WTC11 (cell line): ENCODE results near the gene MN1. TPM values are rescaled to one million over a fixed set of nuclear protein-coding genes. Genes with fewer than 3 reads are reported as not detected.

Source experiments
- ATAC-seq: fragments of 200-7000 bp; cut with Tn5 transposase; 2 replicates; pipeline ENCODE4 v1.10.0; 2021; ENCODE audit warnings: mild to moderate bottlenecking, moderate library complexity
- CTCF ChIA-PET: fragments of 300-600 bp; sonication (Branson Sonifier 250); formaldehyde crosslinking; loops from one replicate; lab custom pipeline; 2021; ENCODE audit warnings: antibody characterized with exemption; lab: Charles Lee
- POLR2A ChIA-PET: fragments of 350-600 bp; sonication (Branson Sonifier 250); formaldehyde crosslinking; loops from one replicate; lab custom pipeline; 2021; ENCODE audit warnings: antibody characterized with exemption; lab: Charles Lee
- DNase-seq: peaks from one replicate; pipeline ENCODE4 v3.0.0; 2021; ENCODE audit warnings: low spot score
- H3K27ac Mint-ChIP-seq: 2 replicates; pipeline ENCODE4 v1.8.0; 2021; ENCODE audit warnings: mixed read lengths
- H3K27me3 Mint-ChIP-seq: 2 replicates; pipeline ENCODE4 v1.8.0; 2021; ENCODE audit warnings: low read depth, mild to moderate bottlenecking, moderate library complexity, mixed read lengths
- H3K36me3 Mint-ChIP-seq: 2 replicates; pipeline ENCODE4 v1.8.0; 2021; ENCODE audit warnings: mixed read lengths
- H3K4me1 Mint-ChIP-seq: 2 replicates; pipeline ENCODE4 v1.8.0; 2022; ENCODE audit warnings: mixed read lengths
- H3K4me3 Mint-ChIP-seq: 2 replicates; pipeline ENCODE4 v1.8.0; 2021; ENCODE audit warnings: mild to moderate bottlenecking, moderate library complexity, mixed read lengths
- H3K9me3 Mint-ChIP-seq: 2 replicates; pipeline ENCODE4 v1.8.0; 2021; ENCODE audit warnings: mixed read lengths
- ARID4B ChIP-seq: sonication (generic); formaldehyde crosslinking; IDR thresholded peaks from 2 replicates; pipeline ENCODE4 v1.8.0; 2023; ENCODE audit warnings: missing genetic modification reagents, mild to moderate bottlenecking, borderline replicate concordance
- CREB1 ChIP-seq: sonication (generic); formaldehyde crosslinking; IDR thresholded peaks from 2 replicates; pipeline ENCODE4 v1.8.0; 2023; ENCODE audit warnings: mild to moderate bottlenecking, missing genetic modification reagents
- ERG ChIP-seq: fragments of 250-450 bp; sonication (Bioruptor Pico); IDR thresholded peaks from 2 replicates; pipeline ENCODE4 v1.8.0; 2021; ENCODE audit warnings: mild to moderate bottlenecking
- ESRRA ChIP-seq: sonication (generic); formaldehyde crosslinking; IDR thresholded peaks from 2 replicates; pipeline ENCODE4 v1.8.1; 2022; ENCODE audit warnings: mild to moderate bottlenecking, missing genetic modification reagents, borderline replicate concordance
- FOXK1 ChIP-seq: sonication (generic); formaldehyde crosslinking; IDR thresholded peaks from 2 replicates; pipeline ENCODE4 v1.8.0; 2022; ENCODE audit warnings: mild to moderate bottlenecking, moderate library complexity, missing genetic modification reagents
- FOXP1 ChIP-seq: sonication (generic); formaldehyde crosslinking; IDR thresholded peaks from 2 replicates; pipeline ENCODE4 v1.8.0; 2022; ENCODE audit warnings: missing genetic modification reagents, mild to moderate bottlenecking, moderate library complexity, borderline replicate concordance
- GRHL2 ChIP-seq: fragments of 250-450 bp; sonication (Bioruptor Pico); IDR thresholded peaks from 2 replicates; pipeline ENCODE4 v1.8.0; 2022; ENCODE audit warnings: mild to moderate bottlenecking, moderate library complexity; ENCODE audit not compliant: insufficient replicate concordance, severe bottlenecking
- GTF2I ChIP-seq: fragments of 250-450 bp; sonication (Bioruptor Pico); conservative IDR thresholded peaks from 2 replicates; pipeline ENCODE4 v1.4.0; 2021; ENCODE audit warnings: mild to moderate bottlenecking
- IRF2 ChIP-seq: sonication (generic); formaldehyde crosslinking; IDR thresholded peaks from 2 replicates; pipeline ENCODE4 v1.8.0; 2022; ENCODE audit warnings: low read depth, missing genetic modification reagents, borderline replicate concordance
- JUN ChIP-seq: sonication (generic); formaldehyde crosslinking; IDR thresholded peaks from 2 replicates; pipeline ENCODE4 v1.8.0; 2023; ENCODE audit warnings: mild to moderate bottlenecking, missing genetic modification reagents
- USF1 ChIP-seq: sonication (generic); formaldehyde crosslinking; IDR thresholded peaks from 2 replicates; pipeline ENCODE4 v1.8.0; 2022; ENCODE audit warnings: mild to moderate bottlenecking, missing genetic modification reagents
- ZBTB21 ChIP-seq: sonication (generic); formaldehyde crosslinking; IDR thresholded peaks from 2 replicates; pipeline ENCODE4 v1.8.1; 2023; ENCODE audit warnings: mild to moderate bottlenecking, missing genetic modification reagents, borderline replicate concordance
- ZNF232 ChIP-seq: sonication (generic); formaldehyde crosslinking; IDR thresholded peaks from 2 replicates; pipeline ENCODE4 v1.8.0; 2022; ENCODE audit warnings: mild to moderate bottlenecking, missing genetic modification reagents
- ZNF416 ChIP-seq: fragments of 250-450 bp; sonication (Bioruptor Pico); IDR thresholded peaks from 2 replicates; pipeline ENCODE4 v1.9.0; 2021; ENCODE audit warnings: mild to moderate bottlenecking, inconsistent platforms
- total RNA-seq: library from RNA; stranded (reverse); gene quantifications from 3 replicates; pipeline ENCODE4 v1.2.3, GENCODE V29; 2021
- TF ChIP-seq, protein P1 (sequence below): fragments of 250-450 bp; sonication (Bioruptor Pico); conservative IDR thresholded peaks from 2 replicates; pipeline ENCODE4 v1.9.0; 2021; ENCODE audit warnings: mild to moderate bottlenecking
- TF ChIP-seq, protein P2 (sequence below): sonication (generic); formaldehyde crosslinking; IDR thresholded peaks from 2 replicates; pipeline ENCODE4 v1.8.0; 2022; ENCODE audit warnings: mild to moderate bottlenecking, missing genetic modification reagents
- TF ChIP-seq, protein P3 (sequence below): fragments of 250-450 bp; sonication (Bioruptor Pico); IDR thresholded peaks from 2 replicates; pipeline ENCODE4 v1.9.0; 2021; ENCODE audit warnings: moderate library complexity, mild to moderate bottlenecking, inconsistent platforms, borderline replicate concordance
- TF ChIP-seq, protein P4 (sequence below): sonication (generic); formaldehyde crosslinking; IDR thresholded peaks from 2 replicates; pipeline ENCODE4 v1.8.1; 2023; ENCODE audit warnings: mild to moderate bottlenecking, missing genetic modification reagents, moderate library complexity
- TF ChIP-seq, protein P5 (sequence below): fragments of 250-450 bp; sonication (Bioruptor Pico); IDR thresholded peaks from 2 replicates; pipeline ENCODE4 v2.1.2; 2022; ENCODE audit warnings: mild to moderate bottlenecking, moderate library complexity

The MN1 gene
- total RNA-seq, 1 experiment from 2014 or later = 21.3 TPM

GRCh38 chr22:27808451-27809225 is 7.1 kb upstream of the MN1 start:
- no peak for ATAC-seq
- H3K36me3 Mint-ChIP-seq = no peaks in the 10 kb centered on the region
- ChIA-PET CTCF (interaction anchor here (0.6 to 1.0 kb wide), 11 partner anchors 8 to 392 kb away, joined by 3 to 5 read pairs (median 3); no protein-coding TSS in a partner anchor), POLR2A (no interaction called here)
- no peak for DNase-seq
- peaks cover 31% of the 10 kb centered on the region for H3K4me1 Mint-ChIP-seq
- H3K4me3 Mint-ChIP-seq = no peak overlapping the region
- no peaks in the 10 kb centered on the region for H3K9me3 Mint-ChIP-seq
- peaks cover 18% of the 10 kb centered on the region for H3K27me3 Mint-ChIP-seq
- H3K27ac Mint-ChIP-seq = no peak overlapping the region
- TF ChIP-seq, protein P1, sequence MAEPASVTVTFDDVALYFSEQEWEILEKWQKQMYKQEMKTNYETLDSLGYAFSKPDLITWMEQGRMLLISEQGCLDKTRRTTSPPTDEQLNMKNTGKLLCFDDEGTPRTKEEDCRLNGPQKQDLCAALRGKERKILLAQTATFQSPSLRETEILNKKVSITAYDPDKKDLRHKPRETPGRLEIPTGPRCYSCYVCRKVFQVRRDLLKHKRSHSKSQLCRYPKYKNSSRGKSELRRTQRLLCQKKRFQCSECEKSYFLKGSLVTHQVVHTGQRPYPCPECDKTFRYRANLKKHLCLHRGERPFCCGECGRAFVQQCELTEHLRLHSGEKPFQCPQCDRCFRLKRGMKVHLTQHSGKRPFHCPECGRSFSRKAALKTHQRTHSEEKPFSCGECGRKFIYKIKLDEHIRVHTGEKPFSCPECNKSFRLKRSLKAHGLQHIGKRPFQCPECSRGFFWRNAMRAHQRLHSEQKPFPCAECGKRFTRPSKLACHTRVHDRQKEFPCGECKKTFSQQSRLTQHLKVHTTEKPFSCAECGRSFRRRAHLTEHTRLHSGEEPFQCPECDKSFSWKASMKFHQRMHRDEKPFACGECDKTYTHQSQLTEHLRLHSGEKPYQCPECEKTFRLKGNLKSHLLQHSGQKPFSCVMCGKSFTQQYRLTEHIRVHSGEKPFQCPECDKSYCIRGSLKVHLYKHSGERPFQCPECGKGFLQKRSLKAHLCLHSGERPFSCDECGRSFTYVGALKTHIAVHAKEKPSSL (CRISPR knock-in tag) = no peak
- TF ChIP-seq ZNF232 (CRISPR knock-in tag) (no peak), ZNF416 (CRISPR knock-in tag) (no peak), GRHL2 (no peak), GTF2I (no peak), USF1 (CRISPR knock-in tag) (no peak), FOXP1 (no peak), JUN (CRISPR knock-in tag) (no peak), ZBTB21 (CRISPR knock-in tag) (no peak), ARID4B (CRISPR knock-in tag) (no peak), IRF2 (CRISPR knock-in tag) (no peak), CREB1 (no peak), ESRRA (CRISPR knock-in tag) (no peak), ERG (CRISPR knock-in tag) (no peak), FOXK1 (CRISPR knock-in tag) (no peak)
- TF ChIP-seq, protein P2, sequence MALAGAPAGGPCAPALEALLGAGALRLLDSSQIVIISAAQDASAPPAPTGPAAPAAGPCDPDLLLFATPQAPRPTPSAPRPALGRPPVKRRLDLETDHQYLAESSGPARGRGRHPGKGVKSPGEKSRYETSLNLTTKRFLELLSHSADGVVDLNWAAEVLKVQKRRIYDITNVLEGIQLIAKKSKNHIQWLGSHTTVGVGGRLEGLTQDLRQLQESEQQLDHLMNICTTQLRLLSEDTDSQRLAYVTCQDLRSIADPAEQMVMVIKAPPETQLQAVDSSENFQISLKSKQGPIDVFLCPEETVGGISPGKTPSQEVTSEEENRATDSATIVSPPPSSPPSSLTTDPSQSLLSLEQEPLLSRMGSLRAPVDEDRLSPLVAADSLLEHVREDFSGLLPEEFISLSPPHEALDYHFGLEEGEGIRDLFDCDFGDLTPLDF (CRISPR knock-in tag) = no peak
- TF ChIP-seq, protein P3, sequence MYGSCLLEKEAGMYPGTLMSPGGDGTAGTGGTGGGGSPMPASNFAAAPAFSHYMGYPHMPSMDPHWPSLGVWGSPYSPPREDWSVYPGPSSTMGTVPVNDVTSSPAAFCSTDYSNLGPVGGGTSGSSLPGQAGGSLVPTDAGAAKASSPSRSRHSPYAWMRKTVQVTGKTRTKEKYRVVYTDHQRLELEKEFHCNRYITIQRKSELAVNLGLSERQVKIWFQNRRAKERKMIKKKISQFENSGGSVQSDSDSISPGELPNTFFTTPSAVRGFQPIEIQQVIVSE (CRISPR knock-in tag) = no peak
- TF ChIP-seq, protein P4, sequence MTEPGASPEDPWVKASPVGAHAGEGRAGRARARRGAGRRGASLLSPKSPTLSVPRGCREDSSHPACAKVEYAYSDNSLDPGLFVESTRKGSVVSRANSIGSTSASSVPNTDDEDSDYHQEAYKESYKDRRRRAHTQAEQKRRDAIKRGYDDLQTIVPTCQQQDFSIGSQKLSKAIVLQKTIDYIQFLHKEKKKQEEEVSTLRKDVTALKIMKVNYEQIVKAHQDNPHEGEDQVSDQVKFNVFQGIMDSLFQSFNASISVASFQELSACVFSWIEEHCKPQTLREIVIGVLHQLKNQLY (CRISPR knock-in tag) = no peak
- TF ChIP-seq, protein P5, sequence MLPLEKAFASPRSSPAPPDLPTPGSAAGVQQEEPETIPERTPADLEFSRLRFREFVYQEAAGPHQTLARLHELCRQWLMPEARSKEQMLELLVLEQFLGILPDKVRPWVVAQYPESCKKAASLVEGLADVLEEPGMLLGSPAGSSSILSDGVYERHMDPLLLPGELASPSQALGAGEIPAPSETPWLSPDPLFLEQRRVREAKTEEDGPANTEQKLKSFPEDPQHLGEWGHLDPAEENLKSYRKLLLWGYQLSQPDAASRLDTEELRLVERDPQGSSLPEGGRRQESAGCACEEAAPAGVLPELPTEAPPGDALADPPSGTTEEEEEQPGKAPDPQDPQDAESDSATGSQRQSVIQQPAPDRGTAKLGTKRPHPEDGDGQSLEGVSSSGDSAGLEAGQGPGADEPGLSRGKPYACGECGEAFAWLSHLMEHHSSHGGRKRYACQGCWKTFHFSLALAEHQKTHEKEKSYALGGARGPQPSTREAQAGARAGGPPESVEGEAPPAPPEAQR = no peak
